Panc1 (cell line): ENCODE data around the gene RFT1. TPM values are rescaled to one million over a fixed set of nuclear protein-coding genes. Genes with fewer than 3 reads are reported as not detected.

Experiments
- ATAC-seq: fragments of 200-7000 bp; cut with Tn5 transposase; 2 replicates; pipeline ENCODE4 v1.9.1; 2020; ENCODE audit warnings: mild to moderate bottlenecking, moderate library complexity
- BruUV-seq: library from RNA; stranded (reverse); fragments of 400-500 nt; replicated peaks from 2 replicates; lab custom pipeline; 2021; lab: Mats Ljungman, UMichigan
- CTCF ChIA-PET: fragments of 300-600 bp; sonication (Branson Sonifier 250); formaldehyde crosslinking; loops from one replicate; lab custom pipeline; 2022; ENCODE audit warnings: antibody characterized with exemption; lab: Charles Lee
- POLR2A ChIA-PET: fragments of 300-600 bp; sonication (Branson Sonifier 250); formaldehyde crosslinking; loops from one replicate; lab custom pipeline; 2022; ENCODE audit warnings: antibody characterized with exemption; lab: Charles Lee
- DNase-seq: peaks from one replicate; pipeline ENCODE4 v3.0.0-alpha.2; 2010; ENCODE audit warnings: low read depth, low spot score
- H3K27ac ChIP-seq: 2 replicates; pipeline ENCODE4 v1.5.1; 2011; ENCODE audit warnings: mild to moderate bottlenecking, low read length, inconsistent platforms
- H3K27me3 ChIP-seq: fragments of 200-500 bp; sonication (Bioruptor generic); 2 replicates; pipeline ENCODE4 v1.6.0; 2014; ENCODE audit warnings: low read length, inconsistent platforms; ENCODE audit not compliant: control insufficient read depth, insufficient read depth
- H3K36me3 ChIP-seq: fragments of 200-500 bp; sonication (Bioruptor generic); 2 replicates; pipeline ENCODE4 v1.5.1; 2014; ENCODE audit warnings: inconsistent platforms, mild to moderate bottlenecking, low read length, moderate library complexity; ENCODE audit not compliant: control insufficient read depth, insufficient read depth
- H3K4me1 ChIP-seq: 2 replicates; pipeline ENCODE4 v1.5.1; 2011; ENCODE audit warnings: inconsistent platforms, mild to moderate bottlenecking, low read length, moderate library complexity; ENCODE audit not compliant: control insufficient read depth, insufficient read depth
- H3K4me3 ChIP-seq, 2 experiments: 2 replicates each; pipeline ENCODE4 v1.5.1; 2011 to 2012; ENCODE audit warnings: low read depth in 2 of 2, low read length in 2 of 2, mild to moderate bottlenecking in 2 of 2, inconsistent platforms in 1 of 2, moderate library complexity in 1 of 2
- H3K9me3 ChIP-seq: fragments of 200-500 bp; sonication (Bioruptor generic); 2 replicates; pipeline ENCODE4 v1.5.1; 2014; ENCODE audit warnings: low read depth, mild to moderate bottlenecking, inconsistent platforms, low read length, moderate library complexity; ENCODE audit not compliant: control insufficient read depth, insufficient read depth
- CTCF ChIP-seq: fragments of 450-650 bp; IDR thresholded peaks from 2 replicates; pipeline ENCODE4 v1.5.1; 2017; ENCODE audit warnings: mild to moderate bottlenecking
- POLR2AphosphoS5 ChIP-seq: IDR thresholded peaks from 2 replicates; pipeline ENCODE4 v1.6.1; 2012; ENCODE audit warnings: mild to moderate bottlenecking, low read depth, low read length, moderate library complexity
- SIN3A ChIP-seq: IDR thresholded peaks from 2 replicates; pipeline ENCODE4 v1.6.1; 2012; ENCODE audit warnings: low read depth, mild to moderate bottlenecking, low read length, moderate library complexity, borderline replicate concordance; ENCODE audit not compliant: insufficient read depth
- TCF7L2 ChIP-seq: IDR thresholded peaks from 2 replicates; pipeline ENCODE4 v1.6.1; 2011; ENCODE audit warnings: mild to moderate bottlenecking, low read depth, low read length, inconsistent platforms
- in situ Hi-C: cut with HindIII; loops from 2 replicates; pipeline ENCODE4 v1.10.0; 2016; ENCODE audit warnings: low sequenced_read_pairs, low pct_unique_long_range_greater_than_20kb
- intact Hi-C: fragments of 100-400 bp; cut with micrococcal nuclease; formaldehyde crosslinking; loops from one replicate; pipeline ENCODE4 v1.10.0; 2022; ENCODE audit not compliant: unreplicated experiment
- total RNA-seq: library from RNA; stranded (reverse); gene quantifications from one replicate; pipeline ENCODE4 v1.2.1, GENCODE V29; 2021; ENCODE audit not compliant: unreplicated experiment
- TF ChIP-seq, protein P1 (sequence below), 2 experiments: IDR thresholded peaks; 2 replicates each; pipeline ENCODE4 v1.6.1; 2011 to 2012; ENCODE audit warnings: low read depth in 2 of 2, control low read depth in 1 of 2, low read length in 1 of 2, mild to moderate bottlenecking in 1 of 2, moderate library complexity in 1 of 2; ENCODE audit not compliant: insufficient read depth in 1 of 2

Gene RFT1
- total RNA-seq, 1 experiment from 2014 or later, result 21.0 TPM

- ChIA-PET CTCF (no interaction called here), POLR2A (no interaction called here)
- in situ Hi-C loops, result no loop called here
- intact Hi-C loops, result no loop called here
- TF ChIP-seq TCF7L2 (no peak), POLR2AphosphoS5 (no peak), CTCF (no peak), SIN3A (no peak)
- TF ChIP-seq, protein P1, sequence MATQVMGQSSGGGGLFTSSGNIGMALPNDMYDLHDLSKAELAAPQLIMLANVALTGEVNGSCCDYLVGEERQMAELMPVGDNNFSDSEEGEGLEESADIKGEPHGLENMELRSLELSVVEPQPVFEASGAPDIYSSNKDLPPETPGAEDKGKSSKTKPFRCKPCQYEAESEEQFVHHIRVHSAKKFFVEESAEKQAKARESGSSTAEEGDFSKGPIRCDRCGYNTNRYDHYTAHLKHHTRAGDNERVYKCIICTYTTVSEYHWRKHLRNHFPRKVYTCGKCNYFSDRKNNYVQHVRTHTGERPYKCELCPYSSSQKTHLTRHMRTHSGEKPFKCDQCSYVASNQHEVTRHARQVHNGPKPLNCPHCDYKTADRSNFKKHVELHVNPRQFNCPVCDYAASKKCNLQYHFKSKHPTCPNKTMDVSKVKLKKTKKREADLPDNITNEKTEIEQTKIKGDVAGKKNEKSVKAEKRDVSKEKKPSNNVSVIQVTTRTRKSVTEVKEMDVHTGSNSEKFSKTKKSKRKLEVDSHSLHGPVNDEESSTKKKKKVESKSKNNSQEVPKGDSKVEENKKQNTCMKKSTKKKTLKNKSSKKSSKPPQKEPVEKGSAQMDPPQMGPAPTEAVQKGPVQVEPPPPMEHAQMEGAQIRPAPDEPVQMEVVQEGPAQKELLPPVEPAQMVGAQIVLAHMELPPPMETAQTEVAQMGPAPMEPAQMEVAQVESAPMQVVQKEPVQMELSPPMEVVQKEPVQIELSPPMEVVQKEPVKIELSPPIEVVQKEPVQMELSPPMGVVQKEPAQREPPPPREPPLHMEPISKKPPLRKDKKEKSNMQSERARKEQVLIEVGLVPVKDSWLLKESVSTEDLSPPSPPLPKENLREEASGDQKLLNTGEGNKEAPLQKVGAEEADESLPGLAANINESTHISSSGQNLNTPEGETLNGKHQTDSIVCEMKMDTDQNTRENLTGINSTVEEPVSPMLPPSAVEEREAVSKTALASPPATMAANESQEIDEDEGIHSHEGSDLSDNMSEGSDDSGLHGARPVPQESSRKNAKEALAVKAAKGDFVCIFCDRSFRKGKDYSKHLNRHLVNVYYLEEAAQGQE (IDR thresholded peaks at IDR 0.05; ENCODE audit: insufficient read depth in 1 of 2, low read depth in 2 of 2, low read length in 1 of 2), result no peak
- Histone ChIP-seq H3K9me3 (no peaks in the 10 kb centered on the region), H3K27ac (no peak overlapping the region), H3K4me1 (peaks cover 21% of the 10 kb centered on the region), H3K4me3 (peak overlapping the region; percentile 68 to 71), H3K27me3 (no peaks in the 10 kb centered on the region), H3K36me3 (no peaks in the 10 kb centered on the region)
- DNase-seq (no peak), ATAC-seq (peak; percentile 10)
- BruUV-seq, result no TSS peak
Measured at GRCh38 chr3:53161450-53161819, 31.2 kb upstream of the RFT1 start.

- BruUV-seq, result no TSS peak
- peak; percentile 84 for ATAC-seq
- in situ Hi-C loops, result no loop called here
- intact Hi-C loops, result no loop called here
- Histone ChIP-seq H3K27me3 (no peaks in the 10 kb centered on the region), H3K4me1 (peaks cover 21% of the 10 kb centered on the region), H3K9me3 (no peaks in the 10 kb centered on the region), H3K36me3 (no peaks in the 10 kb centered on the region), H3K27ac (peak within 1 kb of the TSS; percentile 66), H3K4me3 (peak within 1 kb of the TSS; percentile 68 to 71)
- POLR2A ChIA-PET, result interaction anchor here (0.6 kb wide), 2 partner anchors 10 to 923 kb away, joined by 3 to 6 read pairs; no protein-coding TSS in a partner anchor
- TF ChIP-seq POLR2AphosphoS5 (peak; percentile 56; the same call in 1 of the 2 replicates), TCF7L2 (no peak), SIN3A (no peak; the same call in none of the 2 replicates)
- TF ChIP-seq, protein P1 (IDR thresholded peaks at IDR 0.05; ENCODE audit: insufficient read depth in 1 of 2, low read depth in 2 of 2, low read length in 1 of 2), result no peak
- peak; percentile 5 for DNase-seq
- CTCF ChIA-PET, result interaction anchor here (0.7 kb wide), 1 partner anchor 39 kb away, joined by 3 read pairs; no protein-coding TSS in a partner anchor
Measured at GRCh38 chr3:53160660-53161449, 30.6 kb upstream of the RFT1 start, which contains the start of gene PRKCD. Gene PRKCD, plus strand, starts transcription at chr3:53161209. Its CDS starts 17,214 bp downstream, at chr3:53178423.
